WTC11 (cell line): ENCODE measurements around the gene ZCCHC9. TPM values are rescaled to one million over a fixed set of nuclear protein-coding genes. Genes with fewer than 3 reads are reported as not detected.

Experiments
- ATAC-seq: fragments of 200-7000 bp; cut with Tn5 transposase; 2 replicates; pipeline ENCODE4 v1.10.0; 2021; ENCODE audit warnings: mild to moderate bottlenecking, moderate library complexity
- CTCF ChIA-PET: fragments of 300-600 bp; sonication (Branson Sonifier 250); formaldehyde crosslinking; loops from one replicate; lab custom pipeline; 2021; ENCODE audit warnings: antibody characterized with exemption; lab: Charles Lee
- POLR2A ChIA-PET: fragments of 350-600 bp; sonication (Branson Sonifier 250); formaldehyde crosslinking; loops from one replicate; lab custom pipeline; 2021; ENCODE audit warnings: antibody characterized with exemption; lab: Charles Lee
- DNase-seq: peaks from one replicate; pipeline ENCODE4 v3.0.0; 2021; ENCODE audit warnings: low spot score
- H3K27ac Mint-ChIP-seq: 2 replicates; pipeline ENCODE4 v1.8.0; 2021; ENCODE audit warnings: mixed read lengths
- H3K27me3 Mint-ChIP-seq: 2 replicates; pipeline ENCODE4 v1.8.0; 2021; ENCODE audit warnings: low read depth, mild to moderate bottlenecking, moderate library complexity, mixed read lengths
- H3K36me3 Mint-ChIP-seq: 2 replicates; pipeline ENCODE4 v1.8.0; 2021; ENCODE audit warnings: mixed read lengths
- H3K4me1 Mint-ChIP-seq: 2 replicates; pipeline ENCODE4 v1.8.0; 2022; ENCODE audit warnings: mixed read lengths
- H3K4me3 Mint-ChIP-seq: 2 replicates; pipeline ENCODE4 v1.8.0; 2021; ENCODE audit warnings: mild to moderate bottlenecking, moderate library complexity, mixed read lengths
- H3K9me3 Mint-ChIP-seq: 2 replicates; pipeline ENCODE4 v1.8.0; 2021; ENCODE audit warnings: mixed read lengths
- ATF1 ChIP-seq: sonication (generic); formaldehyde crosslinking; IDR thresholded peaks from 2 replicates; pipeline ENCODE4 v1.8.1; 2023; ENCODE audit warnings: mild to moderate bottlenecking, moderate library complexity, missing genetic modification reagents
- EMX1 ChIP-seq: fragments of 250-450 bp; sonication (Bioruptor Pico); IDR thresholded peaks from 2 replicates; pipeline ENCODE4 v1.8.0; 2021; ENCODE audit warnings: mild to moderate bottlenecking
- FOXJ3 ChIP-seq: sonication (generic); formaldehyde crosslinking; IDR thresholded peaks from 2 replicates; pipeline ENCODE4 v1.9.0; 2021; ENCODE audit warnings: missing genetic modification reagents, mild to moderate bottlenecking, borderline replicate concordance
- FOXK1 ChIP-seq: sonication (generic); formaldehyde crosslinking; IDR thresholded peaks from 2 replicates; pipeline ENCODE4 v1.8.0; 2022; ENCODE audit warnings: mild to moderate bottlenecking, moderate library complexity, missing genetic modification reagents
- FOXP4 ChIP-seq: sonication (generic); formaldehyde crosslinking; IDR thresholded peaks from 2 replicates; pipeline ENCODE4 v1.8.0; 2022; ENCODE audit warnings: mild to moderate bottlenecking, missing genetic modification reagents
- GRHL2 ChIP-seq: fragments of 250-450 bp; sonication (Bioruptor Pico); IDR thresholded peaks from 2 replicates; pipeline ENCODE4 v1.8.0; 2022; ENCODE audit warnings: mild to moderate bottlenecking, moderate library complexity; ENCODE audit not compliant: insufficient replicate concordance, severe bottlenecking
- HMGA2 ChIP-seq: fragments of 250-450 bp; sonication (Bioruptor Pico); IDR thresholded peaks from 2 replicates; pipeline ENCODE4 v1.4.0; 2021; ENCODE audit warnings: mild to moderate bottlenecking, moderate library complexity
- MXD4 ChIP-seq: fragments of 250-450 bp; sonication (Bioruptor Pico); IDR thresholded peaks from 2 replicates; pipeline ENCODE4 v1.8.0; 2021; ENCODE audit warnings: mild to moderate bottlenecking, moderate library complexity, borderline replicate concordance
- MYBL2 ChIP-seq: sonication (generic); formaldehyde crosslinking; IDR thresholded peaks from 2 replicates; pipeline ENCODE4 v1.8.1; 2023; ENCODE audit warnings: mild to moderate bottlenecking, moderate library complexity, missing genetic modification reagents
- NR1H2 ChIP-seq: sonication (generic); formaldehyde crosslinking; IDR thresholded peaks from 2 replicates; pipeline ENCODE4 v1.9.0; 2021; ENCODE audit warnings: mild to moderate bottlenecking, moderate library complexity, missing genetic modification reagents
- OVOL2 ChIP-seq: fragments of 250-450 bp; sonication (Bioruptor Pico); IDR thresholded peaks from 2 replicates; pipeline ENCODE4 v1.9.0; 2021; ENCODE audit warnings: mild to moderate bottlenecking, borderline replicate concordance
- TCF7 ChIP-seq: sonication (generic); formaldehyde crosslinking; IDR thresholded peaks from 2 replicates; pipeline ENCODE4 v1.8.0; 2022; ENCODE audit warnings: mild to moderate bottlenecking, low read depth, missing genetic modification reagents, moderate library complexity
- TEAD1 ChIP-seq: sonication (generic); formaldehyde crosslinking; IDR thresholded peaks from 2 replicates; pipeline ENCODE4 v1.8.0; 2022; ENCODE audit warnings: mild to moderate bottlenecking, missing genetic modification reagents
- ZNF138 ChIP-seq: sonication (generic); formaldehyde crosslinking; conservative IDR thresholded peaks from 2 replicates; pipeline ENCODE4 v1.8.1; 2022; ENCODE audit warnings: mild to moderate bottlenecking, moderate library complexity, missing genetic modification reagents
- ZNF263 ChIP-seq: sonication (generic); formaldehyde crosslinking; IDR thresholded peaks from 2 replicates; pipeline ENCODE4 v1.8.1; 2022; ENCODE audit warnings: low read depth, mild to moderate bottlenecking, moderate library complexity, missing genetic modification reagents
- total RNA-seq: library from RNA; stranded (reverse); gene quantifications from 3 replicates; pipeline ENCODE4 v1.2.3, GENCODE V29; 2021
- TF ChIP-seq, protein P1 (sequence below): fragments of 250-450 bp; sonication (Bioruptor Pico); IDR thresholded peaks from 2 replicates; pipeline ENCODE4 v1.8.0; 2021; ENCODE audit warnings: mild to moderate bottlenecking
- TF ChIP-seq, protein P2 (sequence below): sonication (generic); formaldehyde crosslinking; conservative IDR thresholded peaks from 2 replicates; pipeline ENCODE4 v1.8.1; 2023; ENCODE audit warnings: mild to moderate bottlenecking, low read depth, missing genetic modification reagents, moderate library complexity
- TF ChIP-seq, protein P3 (sequence below): sonication (generic); formaldehyde crosslinking; IDR thresholded peaks from 2 replicates; pipeline ENCODE4 v1.8.0; 2022; ENCODE audit warnings: missing genetic modification reagents
- TF ChIP-seq, protein P4 (sequence below): fragments of 250-450 bp; sonication (Bioruptor Pico); IDR thresholded peaks from 2 replicates; pipeline ENCODE4 v1.9.0; 2021; ENCODE audit warnings: mild to moderate bottlenecking, borderline replicate concordance
- TF ChIP-seq, protein P5 (sequence below): sonication (generic); formaldehyde crosslinking; IDR thresholded peaks from 2 replicates; pipeline ENCODE4 v1.8.1; 2023; ENCODE audit warnings: mild to moderate bottlenecking, moderate library complexity, missing genetic modification reagents

The ZCCHC9 gene
- total RNA-seq, 1 experiment from 2014 or later: 30.8 TPM

- H3K9me3 Mint-ChIP-seq: peaks cover 27% of the 10 kb centered on the region
- POLR2A ChIA-PET: no interaction called here
- no peak overlapping the region for H3K27ac Mint-ChIP-seq
- no peaks in the 10 kb centered on the region for H3K4me1 Mint-ChIP-seq
- no peaks in the 10 kb centered on the region for H3K27me3 Mint-ChIP-seq
- ATAC-seq: no peak
- no peak for DNase-seq
- CTCF ChIA-PET: interaction anchor here (1.6 kb wide), 1 partner anchor 12 kb away, joined by 6 read pairs; no protein-coding TSS in a partner anchor
- no peak overlapping the region for H3K4me3 Mint-ChIP-seq
- H3K36me3 Mint-ChIP-seq: peaks cover 28% of the 10 kb centered on the region
- TF ChIP-seq ATF1 (CRISPR knock-in tag) (no peak), HMGA2 (CRISPR knock-in tag) (no peak), FOXP4 (CRISPR knock-in tag) (no peak), GRHL2 (CRISPR knock-in tag) (no peak), FOXJ3 (CRISPR knock-in tag) (no peak)
Measured at GRCh38 chr5:81288021-81288433, 13.4 kb upstream of the ZCCHC9 start.

DNA sequence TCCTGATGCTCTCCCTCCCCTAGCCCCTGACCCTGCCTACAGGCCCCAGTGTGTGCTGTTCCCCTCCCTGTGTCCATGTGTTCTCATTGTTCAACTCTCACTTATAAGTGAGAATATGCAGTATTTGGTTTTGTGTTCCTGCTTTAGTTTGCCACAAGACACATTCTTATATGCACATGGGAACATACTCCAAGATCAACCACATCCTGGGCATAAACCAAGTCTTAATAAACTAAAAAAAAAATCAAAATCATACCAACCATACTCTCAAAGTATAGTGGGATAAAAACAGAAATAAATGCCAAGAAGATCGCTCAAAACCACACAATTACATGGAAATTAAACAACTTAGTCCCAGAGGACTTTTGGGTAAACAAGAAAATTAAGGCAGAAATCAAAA is 11.2 kb upstream of the ZCCHC9 start:
- no peak for ATAC-seq
- H3K36me3 Mint-ChIP-seq: peaks cover 44% of the 10 kb centered on the region
- CTCF ChIA-PET: no interaction called here
- no peak for DNase-seq
- H3K4me1 Mint-ChIP-seq: no peaks in the 10 kb centered on the region
- POLR2A ChIA-PET: no interaction called here
- H3K4me3 Mint-ChIP-seq: no peak overlapping the region
- H3K27me3 Mint-ChIP-seq: no peaks in the 10 kb centered on the region
- no peak overlapping the region for H3K27ac Mint-ChIP-seq
- peaks cover 41% of the 10 kb centered on the region for H3K9me3 Mint-ChIP-seq
- TF ChIP-seq TCF7 (CRISPR knock-in tag): no peak
- TF ChIP-seq OVOL2 (CRISPR knock-in tag): no peak
- TF ChIP-seq FOXK1 (CRISPR knock-in tag): no peak
- TF ChIP-seq, protein P1, sequence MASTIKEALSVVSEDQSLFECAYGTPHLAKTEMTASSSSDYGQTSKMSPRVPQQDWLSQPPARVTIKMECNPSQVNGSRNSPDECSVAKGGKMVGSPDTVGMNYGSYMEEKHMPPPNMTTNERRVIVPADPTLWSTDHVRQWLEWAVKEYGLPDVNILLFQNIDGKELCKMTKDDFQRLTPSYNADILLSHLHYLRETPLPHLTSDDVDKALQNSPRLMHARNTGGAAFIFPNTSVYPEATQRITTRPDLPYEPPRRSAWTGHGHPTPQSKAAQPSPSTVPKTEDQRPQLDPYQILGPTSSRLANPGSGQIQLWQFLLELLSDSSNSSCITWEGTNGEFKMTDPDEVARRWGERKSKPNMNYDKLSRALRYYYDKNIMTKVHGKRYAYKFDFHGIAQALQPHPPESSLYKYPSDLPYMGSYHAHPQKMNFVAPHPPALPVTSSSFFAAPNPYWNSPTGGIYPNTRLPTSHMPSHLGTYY (CRISPR knock-in tag): no peak
- TF ChIP-seq MYBL2 (CRISPR knock-in tag): no peak
- TF ChIP-seq, protein P2, sequence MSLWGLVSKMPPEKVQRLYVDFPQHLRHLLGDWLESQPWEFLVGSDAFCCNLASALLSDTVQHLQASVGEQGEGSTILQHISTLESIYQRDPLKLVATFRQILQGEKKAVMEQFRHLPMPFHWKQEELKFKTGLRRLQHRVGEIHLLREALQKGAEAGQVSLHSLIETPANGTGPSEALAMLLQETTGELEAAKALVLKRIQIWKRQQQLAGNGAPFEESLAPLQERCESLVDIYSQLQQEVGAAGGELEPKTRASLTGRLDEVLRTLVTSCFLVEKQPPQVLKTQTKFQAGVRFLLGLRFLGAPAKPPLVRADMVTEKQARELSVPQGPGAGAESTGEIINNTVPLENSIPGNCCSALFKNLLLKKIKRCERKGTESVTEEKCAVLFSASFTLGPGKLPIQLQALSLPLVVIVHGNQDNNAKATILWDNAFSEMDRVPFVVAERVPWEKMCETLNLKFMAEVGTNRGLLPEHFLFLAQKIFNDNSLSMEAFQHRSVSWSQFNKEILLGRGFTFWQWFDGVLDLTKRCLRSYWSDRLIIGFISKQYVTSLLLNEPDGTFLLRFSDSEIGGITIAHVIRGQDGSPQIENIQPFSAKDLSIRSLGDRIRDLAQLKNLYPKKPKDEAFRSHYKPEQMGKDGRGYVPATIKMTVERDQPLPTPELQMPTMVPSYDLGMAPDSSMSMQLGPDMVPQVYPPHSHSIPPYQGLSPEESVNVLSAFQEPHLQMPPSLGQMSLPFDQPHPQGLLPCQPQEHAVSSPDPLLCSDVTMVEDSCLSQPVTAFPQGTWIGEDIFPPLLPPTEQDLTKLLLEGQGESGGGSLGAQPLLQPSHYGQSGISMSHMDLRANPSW (CRISPR knock-in tag): no peak
- no peak for TF ChIP-seq ZNF263 (CRISPR knock-in tag)
- TF ChIP-seq ZNF138 (CRISPR knock-in tag): no peak
- no peak for TF ChIP-seq NR1H2 (CRISPR knock-in tag)
- TF ChIP-seq, protein P3, sequence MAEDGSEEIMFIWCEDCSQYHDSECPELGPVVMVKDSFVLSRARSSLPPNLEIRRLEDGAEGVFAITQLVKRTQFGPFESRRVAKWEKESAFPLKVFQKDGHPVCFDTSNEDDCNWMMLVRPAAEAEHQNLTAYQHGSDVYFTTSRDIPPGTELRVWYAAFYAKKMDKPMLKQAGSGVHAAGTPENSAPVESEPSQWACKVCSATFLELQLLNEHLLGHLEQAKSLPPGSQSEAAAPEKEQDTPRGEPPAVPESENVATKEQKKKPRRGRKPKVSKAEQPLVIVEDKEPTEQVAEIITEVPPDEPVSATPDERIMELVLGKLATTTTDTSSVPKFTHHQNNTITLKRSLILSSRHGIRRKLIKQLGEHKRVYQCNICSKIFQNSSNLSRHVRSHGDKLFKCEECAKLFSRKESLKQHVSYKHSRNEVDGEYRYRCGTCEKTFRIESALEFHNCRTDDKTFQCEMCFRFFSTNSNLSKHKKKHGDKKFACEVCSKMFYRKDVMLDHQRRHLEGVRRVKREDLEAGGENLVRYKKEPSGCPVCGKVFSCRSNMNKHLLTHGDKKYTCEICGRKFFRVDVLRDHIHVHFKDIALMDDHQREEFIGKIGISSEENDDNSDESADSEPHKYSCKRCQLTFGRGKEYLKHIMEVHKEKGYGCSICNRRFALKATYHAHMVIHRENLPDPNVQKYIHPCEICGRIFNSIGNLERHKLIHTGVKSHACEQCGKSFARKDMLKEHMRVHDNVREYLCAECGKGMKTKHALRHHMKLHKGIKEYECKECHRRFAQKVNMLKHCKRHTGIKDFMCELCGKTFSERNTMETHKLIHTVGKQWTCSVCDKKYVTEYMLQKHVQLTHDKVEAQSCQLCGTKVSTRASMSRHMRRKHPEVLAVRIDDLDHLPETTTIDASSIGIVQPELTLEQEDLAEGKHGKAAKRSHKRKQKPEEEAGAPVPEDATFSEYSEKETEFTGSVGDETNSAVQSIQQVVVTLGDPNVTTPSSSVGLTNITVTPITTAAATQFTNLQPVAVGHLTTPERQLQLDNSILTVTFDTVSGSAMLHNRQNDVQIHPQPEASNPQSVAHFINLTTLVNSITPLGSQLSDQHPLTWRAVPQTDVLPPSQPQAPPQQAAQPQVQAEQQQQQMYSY: no peak
- TF ChIP-seq, protein P4, sequence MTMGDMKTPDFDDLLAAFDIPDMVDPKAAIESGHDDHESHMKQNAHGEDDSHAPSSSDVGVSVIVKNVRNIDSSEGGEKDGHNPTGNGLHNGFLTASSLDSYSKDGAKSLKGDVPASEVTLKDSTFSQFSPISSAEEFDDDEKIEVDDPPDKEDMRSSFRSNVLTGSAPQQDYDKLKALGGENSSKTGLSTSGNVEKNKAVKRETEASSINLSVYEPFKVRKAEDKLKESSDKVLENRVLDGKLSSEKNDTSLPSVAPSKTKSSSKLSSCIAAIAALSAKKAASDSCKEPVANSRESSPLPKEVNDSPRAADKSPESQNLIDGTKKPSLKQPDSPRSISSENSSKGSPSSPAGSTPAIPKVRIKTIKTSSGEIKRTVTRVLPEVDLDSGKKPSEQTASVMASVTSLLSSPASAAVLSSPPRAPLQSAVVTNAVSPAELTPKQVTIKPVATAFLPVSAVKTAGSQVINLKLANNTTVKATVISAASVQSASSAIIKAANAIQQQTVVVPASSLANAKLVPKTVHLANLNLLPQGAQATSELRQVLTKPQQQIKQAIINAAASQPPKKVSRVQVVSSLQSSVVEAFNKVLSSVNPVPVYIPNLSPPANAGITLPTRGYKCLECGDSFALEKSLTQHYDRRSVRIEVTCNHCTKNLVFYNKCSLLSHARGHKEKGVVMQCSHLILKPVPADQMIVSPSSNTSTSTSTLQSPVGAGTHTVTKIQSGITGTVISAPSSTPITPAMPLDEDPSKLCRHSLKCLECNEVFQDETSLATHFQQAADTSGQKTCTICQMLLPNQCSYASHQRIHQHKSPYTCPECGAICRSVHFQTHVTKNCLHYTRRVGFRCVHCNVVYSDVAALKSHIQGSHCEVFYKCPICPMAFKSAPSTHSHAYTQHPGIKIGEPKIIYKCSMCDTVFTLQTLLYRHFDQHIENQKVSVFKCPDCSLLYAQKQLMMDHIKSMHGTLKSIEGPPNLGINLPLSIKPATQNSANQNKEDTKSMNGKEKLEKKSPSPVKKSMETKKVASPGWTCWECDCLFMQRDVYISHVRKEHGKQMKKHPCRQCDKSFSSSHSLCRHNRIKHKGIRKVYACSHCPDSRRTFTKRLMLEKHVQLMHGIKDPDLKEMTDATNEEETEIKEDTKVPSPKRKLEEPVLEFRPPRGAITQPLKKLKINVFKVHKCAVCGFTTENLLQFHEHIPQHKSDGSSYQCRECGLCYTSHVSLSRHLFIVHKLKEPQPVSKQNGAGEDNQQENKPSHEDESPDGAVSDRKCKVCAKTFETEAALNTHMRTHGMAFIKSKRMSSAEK: no peak
- TF ChIP-seq EMX1 (CRISPR knock-in tag): no peak
- TF ChIP-seq, protein P5, sequence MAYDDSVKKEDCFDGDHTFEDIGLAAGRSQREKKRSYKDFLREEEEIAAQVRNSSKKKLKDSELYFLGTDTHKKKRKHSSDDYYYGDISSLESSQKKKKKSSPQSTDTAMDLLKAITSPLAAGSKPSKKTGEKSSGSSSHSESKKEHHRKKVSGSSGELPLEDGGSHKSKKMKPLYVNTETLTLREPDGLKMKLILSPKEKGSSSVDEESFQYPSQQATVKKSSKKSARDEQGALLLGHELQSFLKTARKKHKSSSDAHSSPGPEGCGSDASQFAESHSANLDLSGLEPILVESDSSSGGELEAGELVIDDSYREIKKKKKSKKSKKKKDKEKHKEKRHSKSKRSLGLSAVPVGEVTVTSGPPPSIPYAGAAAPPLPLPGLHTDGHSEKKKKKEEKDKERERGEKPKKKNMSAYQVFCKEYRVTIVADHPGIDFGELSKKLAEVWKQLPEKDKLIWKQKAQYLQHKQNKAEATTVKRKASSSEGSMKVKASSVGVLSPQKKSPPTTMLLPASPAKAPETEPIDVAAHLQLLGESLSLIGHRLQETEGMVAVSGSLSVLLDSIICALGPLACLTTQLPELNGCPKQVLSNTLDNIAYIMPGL (CRISPR knock-in tag): no peak
- TF ChIP-seq TEAD1: no peak
- no peak for TF ChIP-seq MXD4 (CRISPR knock-in tag)
